ENCODE data around the gene CTIF.

The CTIF gene

DNA sequence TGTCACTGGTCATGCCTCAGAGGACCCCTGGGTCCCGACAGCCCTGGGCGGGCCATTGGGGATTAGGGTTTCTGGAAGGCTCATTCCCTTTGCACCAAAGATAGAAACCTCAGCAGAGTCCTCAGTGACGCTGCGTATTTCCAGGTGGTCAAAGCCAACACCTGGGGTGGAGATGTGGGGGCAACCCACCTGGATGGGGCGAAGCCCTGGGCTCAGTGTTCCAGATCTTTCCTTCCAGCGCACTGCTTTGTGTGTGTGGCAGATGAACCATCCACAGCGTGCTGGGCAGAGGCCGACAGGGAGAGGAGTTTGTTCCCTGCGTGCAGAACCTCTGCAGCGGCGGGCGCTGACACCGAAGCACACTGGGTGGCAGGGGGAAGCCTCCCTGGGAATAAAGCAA, 143.9 kb downstream of the CTIF start:
- no peak for DNase-seq (ENCODE audit: low spot score)

DNA sequence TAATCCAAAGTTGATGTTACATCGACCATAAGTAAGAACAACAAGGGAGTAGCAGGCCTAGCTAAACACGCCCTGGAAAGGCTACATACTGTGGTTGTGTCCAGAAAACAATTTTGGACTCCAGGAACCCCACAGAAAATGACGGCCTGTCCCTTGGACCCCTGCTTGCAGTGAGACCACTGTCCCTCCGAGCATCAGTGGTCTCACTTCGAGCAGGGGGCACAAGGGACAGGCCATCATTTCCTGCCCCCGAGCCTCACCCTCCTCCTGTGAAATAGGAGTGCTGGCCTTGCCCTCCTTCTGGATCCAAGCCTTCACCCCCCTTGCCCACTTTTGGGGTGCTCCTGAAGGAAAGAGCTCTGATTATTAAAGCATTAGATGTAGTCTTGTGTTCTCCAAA, 144.4 kb downstream of the CTIF start:
- no peak for DNase-seq (ENCODE audit: low spot score)

GRCh38 chr18:48683661-48684060, 144.8 kb downstream of the CTIF start:
- no peak for DNase-seq (ENCODE audit: low spot score)

- no peak for DNase-seq (ENCODE audit: low spot score)
These were observed 148.7 kb downstream of the CTIF start for GRCh38 chr18:48687346-48688042.

DNA sequence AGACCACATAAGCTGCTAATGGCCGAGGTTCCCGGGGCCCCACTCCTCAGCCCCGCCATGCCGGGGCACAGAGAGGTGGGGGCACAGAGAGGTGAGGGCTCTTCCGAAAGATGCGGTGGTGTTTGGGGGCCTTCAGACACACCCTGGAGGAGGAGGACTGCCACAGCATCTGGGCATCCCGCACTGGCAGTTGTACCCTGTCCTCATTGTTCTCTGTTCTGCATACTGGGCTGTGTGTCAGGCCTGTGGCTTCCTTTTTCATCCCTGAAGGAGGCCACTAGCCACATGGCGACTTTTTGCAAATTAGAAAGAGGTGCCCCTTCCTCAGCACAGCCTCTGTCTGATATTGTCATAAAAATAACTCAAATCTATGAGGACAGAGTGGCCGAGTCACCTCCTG, 150.1 kb downstream of the CTIF start:
- no peak for DNase-seq (ENCODE audit: low spot score)

- no peak for DNase-seq (ENCODE audit: low spot score)
These were observed 150.7 kb downstream of the CTIF start for GRCh38 chr18:48689548-48689947.

GRCh38 chr18:48690494-48690893, 151.7 kb downstream of the CTIF start:
- no peak for DNase-seq (ENCODE audit: low spot score)

- DNase-seq (ENCODE audit: low spot score), result no peak
These were observed 154.2 kb downstream of the CTIF start for GRCh38 chr18:48693006-48693405.

GRCh38 chr18:48693625-48694262, 154.9 kb downstream of the CTIF start:
- peak; percentile 51 for DNase-seq (ENCODE audit: low spot score)

GRCh38 chr18:48694295-48694694, 155.5 kb downstream of the CTIF start:
- no peak for DNase-seq (ENCODE audit: low spot score)

GRCh38 chr18:48695671-48696070, 156.8 kb downstream of the CTIF start:
- no peak for DNase-seq (ENCODE audit: low spot score)

DNA sequence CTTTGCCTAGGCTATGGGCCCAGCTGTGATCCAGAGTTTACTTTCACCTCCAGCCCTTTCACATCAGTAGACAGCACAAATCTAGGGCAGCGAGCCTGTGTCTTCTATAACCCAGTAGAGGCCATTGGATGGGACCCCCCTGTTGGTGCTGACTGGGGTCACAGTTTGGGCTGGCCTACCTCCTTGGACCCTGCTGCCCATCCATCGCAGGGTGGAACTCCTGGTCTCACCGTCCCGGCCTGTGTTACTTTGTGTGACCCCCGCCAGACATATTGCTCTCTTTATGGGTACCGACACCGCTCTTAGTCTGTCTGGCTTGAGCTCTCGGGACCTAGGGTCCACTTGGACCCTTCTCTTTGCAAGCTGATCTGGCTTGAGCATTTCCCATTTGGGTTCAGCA, 157.4 kb downstream of the CTIF start:
- DNase-seq (ENCODE audit: low spot score), result no peak

GRCh38 chr18:48697441-48697840, 158.6 kb downstream of the CTIF start:
- no peak for DNase-seq (ENCODE audit: low spot score)

- no peak for DNase-seq (ENCODE audit: low spot score)
These were observed 159.9 kb downstream of the CTIF start for GRCh38 chr18:48698707-48699106.

DNA sequence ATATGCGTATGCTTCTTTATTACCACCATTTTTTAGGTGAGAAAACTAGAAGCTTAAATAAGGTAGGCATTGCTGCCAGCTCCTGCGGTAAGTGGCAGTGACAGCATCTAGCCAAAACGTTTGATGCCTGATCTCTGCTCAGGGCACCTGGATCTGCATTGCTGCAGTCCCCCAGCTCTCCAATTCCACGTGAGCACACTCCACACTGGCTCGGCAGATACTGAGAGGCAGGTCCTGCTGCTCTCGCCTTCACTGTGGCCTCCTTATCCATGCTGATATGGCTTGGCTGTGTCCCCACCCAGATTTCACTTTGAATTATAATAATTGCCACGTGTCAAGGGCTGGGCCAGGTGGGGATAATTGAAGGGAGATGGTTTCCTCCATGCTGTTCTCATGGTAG, 160.9 kb downstream of the CTIF start:
- DNase-seq (ENCODE audit: low spot score), result no peak

- no peak for DNase-seq (ENCODE audit: low spot score)
These were observed 161.6 kb downstream of the CTIF start for GRCh38 chr18:48700446-48700845.

DNA sequence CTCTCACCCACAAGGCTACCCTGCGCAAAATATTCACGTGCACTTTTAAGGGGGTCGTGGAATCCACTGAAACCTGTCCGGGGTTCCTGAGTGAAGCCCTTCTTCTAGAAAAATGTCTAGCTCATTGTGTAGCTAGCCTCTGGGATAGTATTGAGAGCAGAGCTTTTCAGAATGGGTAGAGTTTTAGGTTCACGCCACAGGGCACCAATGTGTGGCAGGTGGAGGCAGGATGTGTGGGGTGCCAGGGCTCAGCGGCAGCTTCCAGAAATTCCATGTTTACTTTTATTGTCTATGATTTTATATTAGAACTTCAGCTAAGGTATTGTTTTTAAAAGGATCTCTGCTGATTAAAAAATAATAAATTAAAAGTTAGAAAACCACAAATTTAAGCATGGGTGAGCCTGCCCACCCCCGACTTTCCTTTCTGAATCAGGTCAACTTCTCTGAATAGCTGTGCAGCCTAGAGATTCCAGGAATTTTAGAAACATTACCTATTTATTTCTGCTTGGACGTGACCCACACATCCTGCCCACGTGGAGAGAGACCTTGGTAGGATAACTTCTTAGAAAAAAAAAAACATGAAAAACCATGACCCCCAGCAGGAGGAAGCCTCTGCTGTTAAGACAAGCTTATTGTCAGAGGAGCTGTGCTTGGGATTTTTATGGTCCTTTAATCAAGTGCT, 163.7 kb downstream of the CTIF start:
- no peak for DNase-seq (ENCODE audit: low spot score)

GRCh38 chr18:48703028-48703386, 164.2 kb downstream of the CTIF start:
- DNase-seq (ENCODE audit: low spot score), result no peak

DNA sequence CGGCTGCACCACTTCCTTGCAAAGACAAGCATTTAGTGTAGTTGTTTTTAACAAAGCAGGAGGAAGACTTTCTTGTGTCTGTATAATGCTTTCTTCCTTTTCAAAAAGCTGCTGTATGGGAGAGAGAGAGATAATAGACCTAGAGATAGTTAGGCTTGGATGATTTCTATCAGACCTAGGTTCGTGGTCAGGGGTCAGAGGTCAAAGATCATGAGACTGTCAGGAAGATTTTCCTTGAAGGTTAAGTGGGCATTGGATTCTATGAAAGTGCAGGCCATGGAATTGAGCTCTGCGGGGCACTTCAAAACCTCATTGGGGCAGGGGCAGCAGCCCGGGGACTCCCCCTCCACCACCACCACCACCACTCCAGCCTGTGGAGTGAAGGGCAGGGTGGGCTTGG, 164.6 kb downstream of the CTIF start:
- no peak for DNase-seq (ENCODE audit: low spot score)

- DNase-seq (ENCODE audit: low spot score), result no peak
These were observed 166.2 kb downstream of the CTIF start for GRCh38 chr18:48705043-48705442.

DNA sequence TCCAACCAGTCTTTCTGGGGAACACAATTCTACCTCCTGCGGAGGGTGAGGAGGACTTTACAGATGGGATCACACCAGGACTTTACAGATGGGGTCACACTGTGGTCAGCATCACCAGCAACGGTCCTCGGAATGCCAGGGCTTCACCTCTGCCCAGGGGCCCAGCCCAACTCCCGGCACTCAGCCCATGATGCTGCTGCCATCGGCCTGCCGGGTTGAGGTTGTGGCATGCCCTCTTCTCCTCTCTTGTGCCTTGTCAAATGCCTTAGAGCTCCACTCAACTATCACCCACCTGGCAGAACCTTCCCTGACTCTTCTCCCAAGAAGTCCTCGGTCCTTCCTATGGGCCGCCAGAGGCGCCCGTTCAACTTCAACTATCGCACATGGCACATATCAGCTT, 166.7 kb downstream of the CTIF start:
- no peak for DNase-seq (ENCODE audit: low spot score)

DNA sequence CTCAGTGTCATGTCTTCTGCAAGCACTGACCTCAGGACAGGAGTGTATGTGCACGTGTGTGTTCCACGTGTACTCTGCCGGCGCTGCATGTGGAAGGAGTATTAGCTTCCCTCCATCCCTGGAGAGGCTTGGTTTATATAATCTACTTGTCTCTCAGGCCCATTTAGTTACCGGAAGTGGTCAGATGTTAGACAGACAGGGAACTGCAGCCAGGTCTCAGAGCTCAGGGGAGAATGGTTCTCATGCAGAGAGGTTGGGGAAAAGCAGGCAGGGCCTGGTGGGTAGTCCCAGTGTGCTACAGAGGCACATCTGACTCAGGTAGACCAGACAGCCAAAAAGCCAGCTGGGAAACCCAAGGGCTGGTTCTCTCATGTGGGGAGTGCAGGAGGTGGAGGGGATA, 167.9 kb downstream of the CTIF start:
- no peak for DNase-seq (ENCODE audit: low spot score)

GRCh38 chr18:48707636-48708296, 168.9 kb downstream of the CTIF start:
- DNase-seq (ENCODE audit: low spot score), result no peak

All from AG08396 (cell line).